ENCODE data around the gene KCNN2. TPM values are rescaled to one million over a fixed set of nuclear protein-coding genes. Genes with fewer than 3 reads are reported as not detected.

The KCNN2 gene
- total RNA-seq, 1 experiment from 2014 or later = 0.17 TPM

GRCh38 chr5:114362197-114362976 lies 517 bp downstream of the KCNN2 start:
- no TSS peak for BruUV-seq (replicated peaks)
- Histone ChIP-seq H3K4me1 (ENCODE audit: insufficient read depth, low read length, poor library complexity, severe bottlenecking) (no peaks in the 10 kb centered on the region), H3K27ac (ENCODE audit: low read depth, low read length, poor library complexity, severe bottlenecking) (no peak overlapping the region), H3K9me3 (ENCODE audit: low read depth, low read length, poor library complexity, severe bottlenecking) (no peaks in the 10 kb centered on the region), H3K36me3 (ENCODE audit: insufficient read depth, low read length, poor library complexity, severe bottlenecking) (no peaks in the 10 kb centered on the region), H3K4me3 (ENCODE audit: low read depth, low read length, poor library complexity, severe bottlenecking) (peak overlapping the region; percentile 49), H3K27me3 (replicated peaks; ENCODE audit: insufficient read depth, low read depth, low read length, poor library complexity) (peaks cover 86% of the 10 kb centered on the region)
- CTCF ChIA-PET = no interaction called here
- intact Hi-C loops (cut with micrococcal nuclease; ENCODE audit: unreplicated experiment) = loop anchor here (5.0 kb wide), 1 partner anchor 685 kb away; no protein-coding TSS in a partner anchor
- DNase-seq (ENCODE audit: low spot score) = peak; percentile 10
- POLR2A ChIA-PET (ENCODE audit: low non-redundant PET) = no interaction called here
- TF ChIP-seq CTCF (conservative IDR thresholded peaks at IDR 0.05; ENCODE audit: low read depth, low read length) (no peak), EZH2 (IDR thresholded peaks at IDR 0.05; ENCODE audit: borderline replicate concordance, low read depth, low read length, poor library complexity, severe bottlenecking) (no peak)

DNA sequence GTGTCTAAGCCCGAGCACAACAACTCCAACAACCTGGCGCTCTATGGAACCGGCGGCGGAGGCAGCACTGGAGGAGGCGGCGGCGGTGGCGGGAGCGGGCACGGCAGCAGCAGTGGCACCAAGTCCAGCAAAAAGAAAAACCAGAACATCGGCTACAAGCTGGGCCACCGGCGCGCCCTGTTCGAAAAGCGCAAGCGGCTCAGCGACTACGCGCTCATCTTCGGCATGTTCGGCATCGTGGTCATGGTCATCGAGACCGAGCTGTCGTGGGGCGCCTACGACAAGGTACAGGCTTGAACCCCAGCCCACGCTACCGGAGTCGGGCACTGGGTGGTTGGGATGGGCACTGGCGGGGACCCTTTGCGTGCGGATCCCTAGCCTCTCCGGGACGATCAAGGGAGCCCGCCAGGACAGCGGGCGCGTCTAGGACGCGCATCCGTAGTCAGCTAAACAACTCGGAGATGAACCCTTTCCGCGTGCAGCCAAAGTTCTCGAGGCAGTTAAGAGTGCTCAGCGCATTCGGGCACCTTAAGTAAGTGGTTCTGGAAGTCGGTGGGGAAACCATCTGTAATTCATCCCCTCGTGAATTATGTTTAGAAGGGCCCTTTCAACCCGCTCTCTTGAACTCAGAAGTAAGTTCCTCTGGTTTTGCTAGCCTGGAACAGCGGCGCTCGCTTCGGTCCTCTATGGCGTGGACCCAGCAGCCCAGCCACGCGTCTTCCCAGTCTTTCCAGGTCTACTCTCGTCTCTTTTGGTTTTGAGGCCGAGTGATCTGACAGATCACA lies 1.3 kb downstream of the KCNN2 start:
- ChIA-PET CTCF (no interaction called here), POLR2A (ENCODE audit: low non-redundant PET) (no interaction called here)
- Histone ChIP-seq H3K4me1 (ENCODE audit: insufficient read depth, low read length, poor library complexity, severe bottlenecking) (no peaks in the 10 kb centered on the region), H3K9me3 (ENCODE audit: low read depth, low read length, poor library complexity, severe bottlenecking) (no peaks in the 10 kb centered on the region), H3K36me3 (ENCODE audit: insufficient read depth, low read length, poor library complexity, severe bottlenecking) (no peaks in the 10 kb centered on the region), H3K4me3 (ENCODE audit: low read depth, low read length, poor library complexity, severe bottlenecking) (no peak overlapping the region), H3K27me3 (replicated peaks; ENCODE audit: insufficient read depth, low read depth, low read length, poor library complexity) (peaks cover 93% of the 10 kb centered on the region), H3K27ac (ENCODE audit: low read depth, low read length, poor library complexity, severe bottlenecking) (no peak overlapping the region)
- intact Hi-C loops (cut with micrococcal nuclease; ENCODE audit: unreplicated experiment) = loop anchor here (5.0 kb wide), 1 partner anchor 686 kb away; no protein-coding TSS in a partner anchor
- BruUV-seq (replicated peaks) = no TSS peak
- no peak for DNase-seq (ENCODE audit: low spot score)
- TF ChIP-seq CTCF (conservative IDR thresholded peaks at IDR 0.05; ENCODE audit: low read depth, low read length) (no peak), EZH2 (IDR thresholded peaks at IDR 0.05; ENCODE audit: borderline replicate concordance, low read depth, low read length, poor library complexity, severe bottlenecking) (no peak)

GRCh38 chr5:114363837-114364236 lies 2.0 kb downstream of the KCNN2 start:
- ChIA-PET POLR2A (ENCODE audit: low non-redundant PET) (no interaction called here), CTCF (interaction anchor here (0.7 kb wide), 1 partner anchor 48 kb away, joined by 3 read pairs; no protein-coding TSS in a partner anchor)
- DNase-seq (ENCODE audit: low spot score) = no peak
- Histone ChIP-seq H3K27me3 (replicated peaks; ENCODE audit: insufficient read depth, low read depth, low read length, poor library complexity) (peaks cover 90% of the 10 kb centered on the region), H3K36me3 (ENCODE audit: insufficient read depth, low read length, poor library complexity, severe bottlenecking) (no peaks in the 10 kb centered on the region), H3K4me1 (ENCODE audit: insufficient read depth, low read length, poor library complexity, severe bottlenecking) (no peaks in the 10 kb centered on the region), H3K27ac (ENCODE audit: low read depth, low read length, poor library complexity, severe bottlenecking) (no peak overlapping the region), H3K9me3 (ENCODE audit: low read depth, low read length, poor library complexity, severe bottlenecking) (no peaks in the 10 kb centered on the region), H3K4me3 (ENCODE audit: low read depth, low read length, poor library complexity, severe bottlenecking) (no peak overlapping the region)
- BruUV-seq (replicated peaks) = no TSS peak
- intact Hi-C loops (cut with micrococcal nuclease; ENCODE audit: unreplicated experiment) = loop anchor here (5.0 kb wide), 1 partner anchor 687 kb away; no protein-coding TSS in a partner anchor
- TF ChIP-seq EZH2 (IDR thresholded peaks at IDR 0.05; ENCODE audit: borderline replicate concordance, low read depth, low read length, poor library complexity, severe bottlenecking) (no peak), CTCF (conservative IDR thresholded peaks at IDR 0.05; ENCODE audit: low read depth, low read length) (no peak)
